ENCODE results near the gene VAMP7. TPM values are rescaled to one million over a fixed set of nuclear protein-coding genes. Genes with fewer than 3 reads are reported as not detected.
A peak's percentile ranks its signal among the peaks of the same experiment; 100 is the strongest.
"Not testable (repeated sequence)": the region's sequence is repeated elsewhere in the genome, so short reads cannot be mapped to it uniquely, and the experiment has no call there.

Gene VAMP7, protein sequence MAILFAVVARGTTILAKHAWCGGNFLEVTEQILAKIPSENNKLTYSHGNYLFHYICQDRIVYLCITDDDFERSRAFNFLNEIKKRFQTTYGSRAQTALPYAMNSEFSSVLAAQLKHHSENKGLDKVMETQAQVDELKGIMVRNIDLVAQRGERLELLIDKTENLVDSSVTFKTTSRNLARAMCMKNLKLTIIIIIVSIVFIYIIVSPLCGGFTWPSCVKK
- 10 to 100 TPM; 32.9 to 51.0 (median 39.7) TPM for total RNA-seq
- polyA plus RNA-seq = 10 to 100 TPM; 14.0 to 73.6 (median 15.1) TPM
- long read RNA-seq, donor 1, transcript VAMP7-202 (8 exons, 2,646 nt) = major isoform, 17 of 17 reads
- long read RNA-seq, donor 1, partial matches to known transcripts = 0 of 17 reads
- long read RNA-seq, donor 1, other reads (novel, unspliced or antisense) = 0 of 17 reads
- long read RNA-seq, donor 2, transcript VAMP7-202 (8 exons, 2,646 nt) = major isoform, 6 of 6 reads
- long read RNA-seq, donor 2, partial matches to known transcripts = 0 of 6 reads
- long read RNA-seq, donor 2, other reads (novel, unspliced or antisense) = 0 of 6 reads
- long read RNA-seq, donor 3, transcript VAMP7-202 (8 exons, 2,646 nt) = major isoform, 15 of 17 reads
- long read RNA-seq, donor 3, partial matches to known transcripts = 0 of 17 reads
- long read RNA-seq, donor 3, other reads (novel, unspliced or antisense) = 0 of 17 reads
- long read RNA-seq, donor 4, transcript VAMP7-202 (8 exons, 2,646 nt) = major isoform, 17 of 23 reads
- long read RNA-seq, donor 4, partial matches to known transcripts = 2 of 23 reads
- long read RNA-seq, donor 4, other reads (novel, unspliced or antisense) = 2 of 23 reads
- long read RNA-seq, donor 5, transcript VAMP7-202 (8 exons, 2,646 nt) = major isoform, 80 of 104 reads
- long read RNA-seq, donor 5, transcript VAMP7-205 (8 exons, 742 nt) = minor isoform, 5 of 104 reads
- long read RNA-seq, donor 5, transcript VAMP7-201 (7 exons, 2,496 nt) = minor isoform, 5 of 104 reads
- long read RNA-seq, donor 5, partial matches to known transcripts = 0 of 104 reads
- long read RNA-seq, donor 5, other reads (novel, unspliced or antisense) = 12 of 104 reads
- long read RNA-seq, donor 6, transcript VAMP7-202 (8 exons, 2,646 nt) = major isoform, 16 of 18 reads
- long read RNA-seq, donor 6, partial matches to known transcripts = 0 of 18 reads
- long read RNA-seq, donor 6, other reads (novel, unspliced or antisense) = 1 of 18 reads
- long read RNA-seq, donor 7, transcript VAMP7-202 (8 exons, 2,646 nt) = major isoform, 8 of 8 reads
- long read RNA-seq, donor 7, partial matches to known transcripts = 0 of 8 reads
- long read RNA-seq, donor 7, other reads (novel, unspliced or antisense) = 0 of 8 reads
- long read RNA-seq, donor 8, transcript VAMP7-202 (8 exons, 2,646 nt) = major isoform, 19 of 20 reads
- long read RNA-seq, donor 8, partial matches to known transcripts = 0 of 20 reads
- long read RNA-seq, donor 8, other reads (novel, unspliced or antisense) = 0 of 20 reads
- long read RNA-seq, donor 9, transcript VAMP7-202 (8 exons, 2,646 nt) = major isoform, 12 of 13 reads
- long read RNA-seq, donor 9, partial matches to known transcripts = 0 of 13 reads
- long read RNA-seq, donor 9, other reads (novel, unspliced or antisense) = 0 of 13 reads
- long read RNA-seq, donor 10, transcript VAMP7-202 (8 exons, 2,646 nt) = major isoform, 5 of 7 reads
- long read RNA-seq, donor 10, partial matches to known transcripts = 0 of 7 reads
- long read RNA-seq, donor 10, other reads (novel, unspliced or antisense) = 0 of 7 reads

DNA sequence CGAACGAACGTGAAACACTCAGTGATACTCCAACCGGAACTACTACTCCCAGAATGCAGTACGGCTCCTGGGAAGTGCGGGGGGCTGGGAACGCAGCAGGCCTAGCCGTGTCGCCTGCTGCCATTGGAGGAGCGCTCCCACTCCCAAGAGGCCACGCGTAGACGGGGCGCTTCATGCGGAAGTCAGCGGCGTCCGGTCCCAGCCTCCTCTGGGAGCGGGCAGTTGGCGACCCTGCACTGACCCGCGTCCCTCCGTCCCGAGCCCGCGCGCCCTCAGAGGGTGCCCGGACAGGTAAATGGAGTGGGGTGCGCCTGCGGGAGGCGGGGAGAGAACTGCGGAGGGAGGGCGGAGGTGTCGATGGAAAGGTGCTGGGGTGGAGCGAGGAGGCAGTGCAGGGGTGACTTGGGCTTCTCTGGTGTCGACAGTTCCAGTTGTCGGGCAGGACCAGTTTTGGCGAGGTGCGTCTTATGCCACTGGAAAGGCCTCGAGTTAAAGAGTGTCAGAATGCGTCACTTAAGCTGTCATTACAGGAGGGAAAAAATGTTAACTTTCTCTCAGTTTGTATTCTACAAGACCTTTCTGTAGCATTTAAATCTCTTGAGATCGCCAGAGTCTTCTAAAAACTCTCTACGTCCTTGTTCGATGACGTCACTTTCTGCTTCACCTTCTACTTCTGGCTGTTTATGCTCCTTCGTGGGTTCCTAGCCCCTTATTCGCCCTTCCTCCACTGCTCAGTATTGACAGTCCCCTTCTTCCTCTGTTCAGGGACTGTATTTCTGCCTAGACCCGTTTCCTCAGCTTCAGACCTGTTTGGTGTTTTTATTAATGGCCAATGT lies at the start of gene VAMP7:
Gene VAMP7 (plus strand): TSS at position 188 of the 836 bp plus-strand sequence. CDS start 8,122 bp downstream, outside the sequence.
- peak; percentile 85 to 93 (median 88) for DNase-seq
- Histone ChIP-seq H3K4me3 (peak within 1 kb of the TSS in 2 of 4 donors; percentile 43 to 77), H3K27ac (peak within 1 kb of the TSS in 4 of 5 donors; percentile 47 to 92 (median 68)), H3K27me3 (no peaks in the 10 kb centered on the region), H3K36me3 (replicated peaks in 1 of 2) (no peaks in the 10 kb centered on the region), H3K4me1 (replicated peaks in 1 of 2) (peaks cover 4 to 9% of the 10 kb centered on the region in 2 donors), H3K9me3 (replicated peaks in 1 of 3) (no peaks in the 10 kb centered on the region)
- peak; percentile 49 to 88 for TF ChIP-seq POLR2A (IDR thresholded peaks at IDR 0.05)
- TF ChIP-seq, protein P1, sequence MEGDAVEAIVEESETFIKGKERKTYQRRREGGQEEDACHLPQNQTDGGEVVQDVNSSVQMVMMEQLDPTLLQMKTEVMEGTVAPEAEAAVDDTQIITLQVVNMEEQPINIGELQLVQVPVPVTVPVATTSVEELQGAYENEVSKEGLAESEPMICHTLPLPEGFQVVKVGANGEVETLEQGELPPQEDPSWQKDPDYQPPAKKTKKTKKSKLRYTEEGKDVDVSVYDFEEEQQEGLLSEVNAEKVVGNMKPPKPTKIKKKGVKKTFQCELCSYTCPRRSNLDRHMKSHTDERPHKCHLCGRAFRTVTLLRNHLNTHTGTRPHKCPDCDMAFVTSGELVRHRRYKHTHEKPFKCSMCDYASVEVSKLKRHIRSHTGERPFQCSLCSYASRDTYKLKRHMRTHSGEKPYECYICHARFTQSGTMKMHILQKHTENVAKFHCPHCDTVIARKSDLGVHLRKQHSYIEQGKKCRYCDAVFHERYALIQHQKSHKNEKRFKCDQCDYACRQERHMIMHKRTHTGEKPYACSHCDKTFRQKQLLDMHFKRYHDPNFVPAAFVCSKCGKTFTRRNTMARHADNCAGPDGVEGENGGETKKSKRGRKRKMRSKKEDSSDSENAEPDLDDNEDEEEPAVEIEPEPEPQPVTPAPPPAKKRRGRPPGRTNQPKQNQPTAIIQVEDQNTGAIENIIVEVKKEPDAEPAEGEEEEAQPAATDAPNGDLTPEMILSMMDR (IDR thresholded peaks at IDR 0.05) = no peak
- intact Hi-C loops (cut with DNase I) = no loop called here
- WGBS, 4 donors = 21 to 38% (median 30%) methylated on average over 20 to 48 of the region's 48 CpGs

DNA sequence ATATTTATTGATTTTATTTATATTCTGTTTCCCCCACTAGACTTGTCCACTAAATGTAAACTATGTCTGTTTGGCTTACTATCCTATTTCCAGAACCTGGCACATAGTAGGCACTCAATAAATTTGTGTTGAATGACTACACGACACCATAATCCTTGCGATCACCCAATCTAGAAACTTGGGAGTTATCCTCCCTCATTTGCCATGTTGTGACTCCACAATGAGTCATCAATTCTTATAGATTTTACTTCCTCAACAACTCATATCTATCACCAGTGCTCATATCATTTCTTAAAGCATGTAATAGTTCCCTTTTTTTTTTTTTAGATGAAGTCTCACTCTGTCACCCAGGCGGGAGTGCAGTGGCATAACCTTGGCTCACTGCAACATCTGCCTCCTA lies 39.9 kb upstream of the VAMP7 start:
- Histone ChIP-seq H3K4me1 (replicated peaks in 1 of 2) (no peaks in the 10 kb centered on the region), H3K36me3 (replicated peaks in 1 of 2) (no peaks in the 10 kb centered on the region), H3K9me3 (replicated peaks in 1 of 3) (no peaks in the 10 kb centered on the region), H3K27ac (no peak overlapping the region), H3K4me3 (no peak overlapping the region), H3K27me3 (peaks cover 7% of the 10 kb centered on the region)
- no peak for TF ChIP-seq POLR2A (IDR thresholded peaks at IDR 0.05)
- TF ChIP-seq, protein P1 (IDR thresholded peaks at IDR 0.05) = no peak
- no peak for DNase-seq
- WGBS, 4 donors = 58 to 74% (median 70%) methylated on average over 3 of the region's 3 CpGs
- intact Hi-C loops (cut with DNase I) = no loop called here

DNA sequence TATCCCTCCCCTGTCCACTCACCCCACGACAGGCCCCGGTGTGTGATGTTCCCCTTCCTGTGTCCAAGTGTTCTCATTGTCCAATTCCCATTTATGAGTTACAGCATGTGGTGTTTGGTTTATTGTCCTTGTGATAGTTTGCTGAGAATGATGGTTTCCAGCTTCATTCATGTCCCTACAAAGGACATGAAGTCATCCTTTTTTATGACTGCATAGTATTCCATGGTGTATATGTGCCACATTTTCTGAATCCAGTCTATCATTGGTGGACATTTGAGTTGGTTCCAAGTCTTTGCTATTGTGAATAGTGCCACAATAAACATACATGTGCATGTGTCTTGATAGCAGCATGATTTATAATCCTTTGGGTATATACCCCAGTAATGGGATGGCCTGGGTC lies 29.4 kb upstream of the VAMP7 start:
- H3K27ac ChIP-seq; DNase-seq; H3K9me3 ChIP-seq (replicated peaks in 1 of 3); H3K36me3 ChIP-seq (replicated peaks in 1 of 2); H3K27me3 ChIP-seq; H3K4me3 ChIP-seq; intact Hi-C loops (cut with DNase I); H3K4me1 ChIP-seq (replicated peaks in 1 of 2): not testable (repeated sequence)
- WGBS, 4 donors = 85 to 95% (median 91%) methylated on average over 2 of the region's 2 CpGs

Data from adrenal gland (tissue), 19 donors.